Skeletal muscle satellite cell (primary cell): ENCODE measurements around the gene ALDH2.

Experiments used
- H3K27me3 ChIP-seq: 2 replicates; pipeline ENCODE4 v1.7.0; 2013; ENCODE audit warnings: low read length; ENCODE audit not compliant: control insufficient read depth, insufficient read depth
- H3K36me3 ChIP-seq: 2 replicates; pipeline ENCODE4 v1.7.0; 2013; ENCODE audit warnings: mild to moderate bottlenecking, control low read depth, low read length; ENCODE audit not compliant: insufficient read depth
- H3K4me1 ChIP-seq: 2 replicates; pipeline ENCODE4 v1.7.0; 2013; ENCODE audit warnings: low read length; ENCODE audit not compliant: control insufficient read depth, insufficient read depth
- H3K4me2 ChIP-seq: 2 replicates; pipeline ENCODE4 v1.7.0; 2013; ENCODE audit warnings: mild to moderate bottlenecking, low read length
- H3K4me3 ChIP-seq: 2 replicates; pipeline ENCODE4 v1.7.0; 2013; ENCODE audit warnings: low read length
- H3K9ac ChIP-seq: 2 replicates; pipeline ENCODE4 v1.7.0; 2013; ENCODE audit warnings: mild to moderate bottlenecking, low read depth, low read length, moderate library complexity
- H3K9me3 ChIP-seq: replicated peaks from 2 replicates; pipeline ENCODE4 v1.7.0; 2013; ENCODE audit warnings: mild to moderate bottlenecking, control low read depth, low read length

ALDH2 gene

DNA sequence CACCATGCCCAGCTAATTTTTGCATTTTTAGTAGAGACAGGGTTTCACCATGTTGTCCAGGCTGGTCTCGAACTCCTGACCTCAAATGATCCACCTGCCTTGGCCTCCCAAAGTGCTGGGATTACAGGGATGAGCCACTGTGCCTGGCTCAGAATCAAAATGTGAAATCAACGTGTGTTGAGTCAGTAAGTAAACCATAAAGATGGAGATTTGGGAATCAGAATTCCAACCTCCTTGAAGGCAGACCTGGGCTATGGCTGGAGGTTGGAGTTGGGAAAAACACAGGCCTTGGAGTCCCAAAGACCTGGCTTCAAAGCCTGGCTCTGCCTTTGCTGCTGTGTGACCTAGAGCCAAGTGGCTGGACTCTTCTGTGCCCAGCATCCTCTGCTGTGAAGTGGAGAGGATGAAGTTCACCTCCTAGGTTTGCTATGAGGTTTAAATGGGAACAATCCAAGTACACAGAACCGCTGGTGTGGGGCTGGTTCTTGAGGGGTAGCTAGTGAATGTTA, 10.2 kb downstream of the ALDH2 start:
- Histone ChIP-seq H3K27me3 (no peaks in the 10 kb centered on the region), H3K36me3 (no peaks in the 10 kb centered on the region), H3K9ac (no peak overlapping the region), H3K9me3 (no peaks in the 10 kb centered on the region), H3K4me2 (no peak overlapping the region), H3K4me3 (no peak overlapping the region), H3K4me1 (peaks cover 26% of the 10 kb centered on the region)

GRCh38 chr12:111777345-111778045, 10.8 kb downstream of the ALDH2 start:
- Histone ChIP-seq H3K4me1 (peaks cover 26% of the 10 kb centered on the region), H3K9ac (no peak overlapping the region), H3K4me3 (no peak overlapping the region)

GRCh38 chr12:111780166-111780565, 13.4 kb downstream of the ALDH2 start:
- peaks cover 10% of the 10 kb centered on the region for H3K4me1 ChIP-seq
- H3K9me3 ChIP-seq = no peaks in the 10 kb centered on the region
- no peaks in the 10 kb centered on the region for H3K36me3 ChIP-seq
- no peak overlapping the region for H3K9ac ChIP-seq
- no peaks in the 10 kb centered on the region for H3K27me3 ChIP-seq
- H3K4me3 ChIP-seq = no peak overlapping the region
- no peak overlapping the region for H3K4me2 ChIP-seq

More at GRCh38 chr12:111777345-111778045, 10.8 kb downstream of the ALDH2 start:
- no peaks in the 10 kb centered on the region for H3K36me3 ChIP-seq
- H3K9me3 ChIP-seq = no peaks in the 10 kb centered on the region
- no peak overlapping the region for H3K4me2 ChIP-seq
- no peaks in the 10 kb centered on the region for H3K27me3 ChIP-seq

GRCh38 chr12:111780615-111781014, 13.9 kb downstream of the ALDH2 start:
- no peaks in the 10 kb centered on the region for H3K27me3 ChIP-seq
- peaks cover 7% of the 10 kb centered on the region for H3K4me1 ChIP-seq
- no peaks in the 10 kb centered on the region for H3K9me3 ChIP-seq
- H3K36me3 ChIP-seq = no peaks in the 10 kb centered on the region
- H3K4me3 ChIP-seq = no peak overlapping the region
- no peak overlapping the region for H3K4me2 ChIP-seq
- H3K9ac ChIP-seq = no peak overlapping the region

DNA sequence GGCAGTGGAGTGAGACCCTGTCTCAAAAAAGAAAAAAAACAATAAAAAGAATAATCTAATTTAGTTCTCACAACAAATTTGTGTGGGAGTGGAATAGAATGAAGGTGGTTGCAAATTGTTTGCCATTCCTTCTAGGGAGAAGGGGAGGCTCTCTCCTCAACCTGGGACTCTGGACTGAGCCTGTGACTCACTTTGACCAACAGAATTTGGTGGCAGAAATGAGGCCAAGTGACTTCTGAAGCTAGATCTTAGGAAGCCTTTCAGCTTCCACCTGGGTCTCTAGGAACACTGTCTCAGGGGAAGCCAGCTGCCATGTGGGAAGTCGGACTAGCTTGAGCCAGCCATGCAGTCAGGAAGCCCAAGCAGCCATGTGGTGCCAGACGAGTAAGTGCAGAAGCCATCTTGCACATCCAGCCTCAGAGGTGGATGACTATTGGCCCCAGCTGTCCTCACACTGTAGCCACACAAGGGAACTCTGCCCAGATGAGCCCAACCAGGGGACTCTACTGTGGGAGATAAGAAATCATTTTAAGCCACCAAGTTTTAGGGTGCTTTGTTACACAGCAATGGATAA, 14.4 kb downstream of the ALDH2 start:
- no peaks in the 10 kb centered on the region for H3K36me3 ChIP-seq
- peaks cover 5% of the 10 kb centered on the region for H3K4me1 ChIP-seq
- no peaks in the 10 kb centered on the region for H3K27me3 ChIP-seq

GRCh38 chr12:111783046-111783445, 16.3 kb downstream of the ALDH2 start:
- Histone ChIP-seq H3K4me2 (no peak overlapping the region), H3K9me3 (no peaks in the 10 kb centered on the region), H3K27me3 (no peaks in the 10 kb centered on the region), H3K9ac (no peak overlapping the region), H3K4me1 (peaks cover 5% of the 10 kb centered on the region), H3K36me3 (no peaks in the 10 kb centered on the region), H3K4me3 (no peak overlapping the region)

More for the DNA sequence above, 14.4 kb downstream of the ALDH2 start:
- Histone ChIP-seq H3K9me3 (no peaks in the 10 kb centered on the region), H3K4me3 (no peak overlapping the region), H3K9ac (no peak overlapping the region), H3K4me2 (no peak overlapping the region)

DNA sequence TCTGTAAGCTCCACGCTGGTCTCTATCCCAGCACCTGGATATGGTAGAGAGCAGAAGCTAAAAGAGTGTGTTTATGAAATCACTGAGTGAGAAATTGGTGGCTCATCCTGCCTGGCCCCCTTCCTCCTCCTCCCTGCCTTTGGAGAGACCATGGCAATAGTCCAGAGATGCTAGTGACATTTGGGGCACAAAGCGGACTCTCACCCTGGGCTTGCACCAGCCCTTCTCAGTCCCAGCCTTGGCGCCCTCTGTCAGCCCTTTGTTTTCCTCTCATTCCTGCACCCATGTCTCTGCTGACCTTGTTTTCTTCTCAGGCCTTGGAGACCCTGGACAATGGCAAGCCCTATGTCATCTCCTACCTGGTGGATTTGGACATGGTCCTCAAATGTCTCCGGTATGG, 18.2 kb downstream of the ALDH2 start:
- Histone ChIP-seq H3K4me2 (no peak overlapping the region), H3K9ac (no peak overlapping the region), H3K4me3 (no peak overlapping the region), H3K36me3 (no peaks in the 10 kb centered on the region), H3K27me3 (no peaks in the 10 kb centered on the region), H3K9me3 (no peaks in the 10 kb centered on the region), H3K4me1 (peaks cover 5% of the 10 kb centered on the region)

- Histone ChIP-seq H3K9ac (no peak overlapping the region), H3K27me3 (no peaks in the 10 kb centered on the region), H3K36me3 (no peaks in the 10 kb centered on the region)
These were observed 18.9 kb downstream of the ALDH2 start for GRCh38 chr12:111785651-111786050.

GRCh38 chr12:111788178-111788654, 21.5 kb downstream of the ALDH2 start:
- H3K4me3 ChIP-seq = no peak overlapping the region
- H3K9me3 ChIP-seq = no peaks in the 10 kb centered on the region
- H3K27me3 ChIP-seq = no peaks in the 10 kb centered on the region
- H3K4me2 ChIP-seq = no peak overlapping the region
- H3K9ac ChIP-seq = no peak overlapping the region
- H3K36me3 ChIP-seq = no peaks in the 10 kb centered on the region
- H3K4me1 ChIP-seq = peaks cover 11% of the 10 kb centered on the region

More at GRCh38 chr12:111785651-111786050, 18.9 kb downstream of the ALDH2 start:
- no peak overlapping the region for H3K4me3 ChIP-seq
- H3K9me3 ChIP-seq = no peaks in the 10 kb centered on the region
- H3K4me1 ChIP-seq = peaks cover 5% of the 10 kb centered on the region
- no peak overlapping the region for H3K4me2 ChIP-seq

DNA sequence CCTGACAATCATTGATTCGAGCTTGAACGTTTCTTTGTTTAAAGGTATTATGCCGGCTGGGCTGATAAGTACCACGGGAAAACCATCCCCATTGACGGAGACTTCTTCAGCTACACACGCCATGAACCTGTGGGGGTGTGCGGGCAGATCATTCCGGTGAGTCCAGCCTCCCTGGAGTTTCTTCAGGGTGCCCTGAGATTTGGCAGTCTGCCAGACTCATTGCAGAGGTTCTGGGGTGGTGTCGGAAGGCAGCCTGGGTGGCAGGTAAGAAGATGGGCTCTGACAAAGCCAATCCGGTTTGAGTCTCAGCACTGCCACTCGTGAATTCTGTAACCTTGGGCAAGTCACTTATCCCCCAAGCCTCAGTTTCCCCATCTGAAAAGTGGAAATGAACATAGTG, 23.0 kb downstream of the ALDH2 start:
- peaks cover 11% of the 10 kb centered on the region for H3K4me1 ChIP-seq
- H3K36me3 ChIP-seq = no peaks in the 10 kb centered on the region
- H3K9me3 ChIP-seq = no peaks in the 10 kb centered on the region
- H3K27me3 ChIP-seq = no peaks in the 10 kb centered on the region
- no peak overlapping the region for H3K9ac ChIP-seq
- H3K4me3 ChIP-seq = no peak overlapping the region
- no peak overlapping the region for H3K4me2 ChIP-seq

DNA sequence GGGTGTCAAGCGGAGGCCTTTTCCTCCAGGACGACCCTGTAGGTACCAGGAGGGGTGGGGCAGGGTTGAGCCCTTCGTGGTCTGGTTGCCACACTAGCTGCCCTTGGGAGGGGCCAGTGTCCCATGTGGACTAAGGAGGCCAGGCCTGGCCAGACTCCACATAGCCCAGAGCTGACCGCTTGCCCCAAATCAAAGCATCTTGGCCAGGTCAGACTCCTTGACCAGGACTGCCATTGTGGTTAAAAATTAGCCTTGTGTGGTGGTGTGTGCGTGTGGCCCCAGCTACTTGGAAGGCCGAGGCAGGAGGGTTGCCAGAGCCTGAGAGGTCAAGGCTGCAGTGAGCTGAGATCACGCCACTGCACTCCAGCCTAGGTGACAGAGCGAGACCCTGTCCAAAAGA, 24.8 kb downstream of the ALDH2 start:
- Histone ChIP-seq H3K27me3 (no peaks in the 10 kb centered on the region), H3K9ac (no peak overlapping the region), H3K36me3 (no peaks in the 10 kb centered on the region), H3K4me1 (peaks cover 6% of the 10 kb centered on the region), H3K9me3 (no peaks in the 10 kb centered on the region), H3K4me3 (no peak overlapping the region), H3K4me2 (no peak overlapping the region)
